ENCODE measurements around the gene CLCN2.
A peak's percentile ranks its signal among the peaks of the same experiment; 100 is the strongest.
"Not testable (repeated sequence)": the region's sequence is repeated elsewhere in the genome, so short reads cannot be mapped to it uniquely, and the experiment has no call there.

Gene CLCN2

DNA sequence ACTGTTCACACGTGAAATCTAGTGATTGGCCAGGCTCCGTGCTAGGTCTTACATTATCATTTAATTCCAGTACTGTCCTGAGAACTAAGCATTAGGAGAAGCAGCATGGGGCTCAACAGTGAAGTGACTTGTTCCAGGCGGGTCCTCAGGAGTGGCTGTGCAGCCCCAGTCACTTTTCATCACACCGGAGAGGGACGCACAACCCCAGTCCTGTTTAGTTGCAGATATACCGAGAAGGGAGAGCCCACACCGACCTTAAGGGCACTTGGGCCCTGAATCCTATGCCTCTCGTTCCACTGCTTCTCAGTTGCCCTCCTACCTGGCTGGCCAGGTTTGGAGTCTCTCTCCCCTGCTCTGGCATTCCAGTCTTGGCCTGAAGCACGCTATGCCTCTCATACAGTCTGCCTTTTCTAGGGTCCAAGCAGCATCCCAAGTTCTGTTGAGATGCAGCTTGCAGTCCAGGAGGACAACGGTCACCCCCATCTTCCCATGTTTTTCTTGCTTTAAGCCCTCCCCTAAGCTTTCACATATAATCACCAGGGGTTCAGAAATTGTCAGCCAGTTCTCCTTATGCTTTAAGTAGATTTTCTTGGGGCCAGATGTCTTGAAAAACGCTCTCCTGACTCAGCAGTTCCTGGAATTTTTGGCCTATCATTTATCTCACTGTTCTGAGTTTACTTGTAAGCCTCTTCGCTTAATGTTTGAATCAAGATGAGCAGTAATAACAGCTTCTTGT is 13.9 kb downstream of the CLCN2 start:
- TF ChIP-seq, protein P1, sequence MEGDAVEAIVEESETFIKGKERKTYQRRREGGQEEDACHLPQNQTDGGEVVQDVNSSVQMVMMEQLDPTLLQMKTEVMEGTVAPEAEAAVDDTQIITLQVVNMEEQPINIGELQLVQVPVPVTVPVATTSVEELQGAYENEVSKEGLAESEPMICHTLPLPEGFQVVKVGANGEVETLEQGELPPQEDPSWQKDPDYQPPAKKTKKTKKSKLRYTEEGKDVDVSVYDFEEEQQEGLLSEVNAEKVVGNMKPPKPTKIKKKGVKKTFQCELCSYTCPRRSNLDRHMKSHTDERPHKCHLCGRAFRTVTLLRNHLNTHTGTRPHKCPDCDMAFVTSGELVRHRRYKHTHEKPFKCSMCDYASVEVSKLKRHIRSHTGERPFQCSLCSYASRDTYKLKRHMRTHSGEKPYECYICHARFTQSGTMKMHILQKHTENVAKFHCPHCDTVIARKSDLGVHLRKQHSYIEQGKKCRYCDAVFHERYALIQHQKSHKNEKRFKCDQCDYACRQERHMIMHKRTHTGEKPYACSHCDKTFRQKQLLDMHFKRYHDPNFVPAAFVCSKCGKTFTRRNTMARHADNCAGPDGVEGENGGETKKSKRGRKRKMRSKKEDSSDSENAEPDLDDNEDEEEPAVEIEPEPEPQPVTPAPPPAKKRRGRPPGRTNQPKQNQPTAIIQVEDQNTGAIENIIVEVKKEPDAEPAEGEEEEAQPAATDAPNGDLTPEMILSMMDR (IDR thresholded peaks at IDR 0.05; ENCODE audit: low read depth, low read length): no peak

DNA sequence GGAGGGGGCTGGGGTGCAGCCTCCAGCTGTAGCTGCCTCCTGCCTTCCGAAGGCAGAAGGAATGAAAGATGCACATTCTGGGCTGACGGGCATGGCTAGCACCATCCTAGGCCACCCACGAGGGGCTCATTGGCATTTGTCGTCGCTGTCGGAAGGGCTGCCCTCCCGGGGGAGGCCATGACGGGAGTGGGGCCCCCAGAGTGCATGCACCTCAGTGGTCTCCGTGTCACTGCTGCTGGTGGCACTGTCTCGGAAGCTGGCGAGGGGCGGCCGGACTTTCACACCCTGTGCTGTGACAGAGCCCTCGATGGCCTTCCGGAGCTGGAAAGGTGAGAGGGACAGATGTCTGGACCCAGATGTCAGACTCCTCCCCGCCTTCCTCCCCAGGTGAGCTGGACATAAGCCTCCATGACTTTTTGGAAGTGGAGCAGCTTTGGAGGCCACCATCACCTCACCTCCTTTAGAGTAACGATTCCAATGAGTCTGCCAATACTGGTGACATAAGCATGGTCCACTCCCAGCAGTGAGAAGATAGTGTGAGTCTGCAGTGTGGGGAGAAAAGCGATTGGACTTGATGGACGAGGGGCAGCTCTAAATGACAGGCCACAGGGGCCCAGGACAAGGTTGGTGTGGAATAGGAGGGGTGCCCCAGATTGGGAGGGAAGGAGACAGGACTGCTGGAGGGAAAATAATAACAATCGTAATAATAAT is 14.8 kb downstream of the CLCN2 start:
- no peak for DNase-seq (ENCODE audit: extremely low read depth, low read depth)
- TF ChIP-seq, protein P1 (IDR thresholded peaks at IDR 0.05; ENCODE audit: low read depth, low read length): no peak

More for the DNA sequence above, 13.9 kb downstream of the CLCN2 start:
- DNase-seq (ENCODE audit: extremely low read depth, low read depth): no peak

- DNase-seq (ENCODE audit: extremely low read depth, low read depth): no peak
- TF ChIP-seq, protein P1 (IDR thresholded peaks at IDR 0.05; ENCODE audit: low read depth, low read length): peak; percentile 51
Observed at GRCh38 chr3:184345317-184346144, 15.9 kb downstream of the CLCN2 start.

DNA sequence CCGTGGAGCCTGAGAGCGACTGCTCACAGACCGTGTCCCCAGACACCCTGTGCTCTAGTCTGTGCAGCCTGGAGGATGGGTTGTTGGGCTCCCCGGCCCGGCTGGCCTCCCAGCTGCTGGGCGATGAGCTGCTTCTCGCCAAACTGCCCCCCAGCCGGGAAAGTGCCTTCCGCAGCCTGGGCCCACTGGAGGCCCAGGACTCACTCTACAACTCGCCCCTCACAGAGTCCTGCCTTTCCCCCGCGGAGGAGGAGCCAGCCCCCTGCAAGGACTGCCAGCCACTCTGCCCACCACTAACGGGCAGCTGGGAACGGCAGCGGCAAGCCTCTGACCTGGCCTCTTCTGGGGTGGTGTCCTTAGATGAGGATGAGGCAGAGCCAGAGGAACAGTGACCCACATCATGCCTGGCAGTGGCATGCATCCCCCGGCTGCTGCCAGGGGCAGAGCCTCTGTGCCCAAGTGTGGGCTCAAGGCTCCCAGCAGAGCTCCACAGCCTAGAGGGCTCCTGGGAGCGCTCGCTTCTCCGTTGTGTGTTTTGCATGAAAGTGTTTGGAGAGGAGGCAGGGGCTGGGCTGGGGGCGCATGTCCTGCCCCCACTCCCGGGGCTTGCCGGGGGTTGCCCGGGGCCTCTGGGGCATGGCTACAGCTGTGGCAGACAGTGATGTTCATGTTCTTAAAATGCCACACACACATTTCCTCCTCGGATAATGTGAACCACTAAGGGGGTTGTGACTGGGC is 16.7 kb downstream of the CLCN2 start:
- DNase-seq (ENCODE audit: extremely low read depth, low read depth): no peak

DNA sequence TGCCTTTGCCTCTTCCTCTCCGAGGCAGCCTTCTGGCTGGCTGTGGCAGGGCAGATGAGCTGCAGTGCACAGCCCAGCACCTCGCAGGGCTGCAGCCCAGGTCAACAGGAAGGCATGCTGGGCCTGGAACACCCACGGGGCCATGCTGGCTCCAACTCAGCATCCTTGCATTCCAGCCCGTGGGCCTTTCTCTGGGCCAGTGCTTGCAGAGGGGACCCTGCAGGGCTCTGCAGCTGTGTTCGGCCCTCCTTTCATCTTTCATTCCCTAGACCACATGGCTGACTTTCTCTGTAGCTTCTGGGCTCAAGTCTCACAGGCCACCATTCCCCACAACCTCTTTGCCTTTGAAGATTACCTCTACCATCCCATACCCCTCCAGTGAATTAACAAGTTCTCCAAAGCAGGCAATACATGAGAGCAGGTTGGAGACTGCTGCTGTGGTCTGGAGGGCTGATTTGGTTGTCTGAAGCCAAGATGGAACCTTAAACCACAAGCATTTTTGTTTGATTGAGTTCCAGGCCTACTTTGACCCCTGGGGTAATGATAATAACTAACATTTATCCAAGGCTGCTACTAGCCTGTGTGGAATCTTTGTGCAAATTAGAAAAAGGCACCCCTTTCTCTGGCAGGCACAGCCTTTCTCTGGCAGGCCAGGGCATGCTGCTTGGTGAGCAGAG is 18.1 kb downstream of the CLCN2 start:
- TF ChIP-seq, protein P1 (IDR thresholded peaks at IDR 0.05; ENCODE audit: low read depth, low read length): no peak
- DNase-seq (ENCODE audit: extremely low read depth, low read depth): no peak

More for the DNA sequence above, 16.7 kb downstream of the CLCN2 start:
- TF ChIP-seq, protein P1 (IDR thresholded peaks at IDR 0.05; ENCODE audit: low read depth, low read length): no peak

- no peak for DNase-seq (ENCODE audit: extremely low read depth, low read depth)
- TF ChIP-seq, protein P1 (IDR thresholded peaks at IDR 0.05; ENCODE audit: low read depth, low read length): no peak
Observed at GRCh38 chr3:184341925-184342324, 19.5 kb downstream of the CLCN2 start.

DNA sequence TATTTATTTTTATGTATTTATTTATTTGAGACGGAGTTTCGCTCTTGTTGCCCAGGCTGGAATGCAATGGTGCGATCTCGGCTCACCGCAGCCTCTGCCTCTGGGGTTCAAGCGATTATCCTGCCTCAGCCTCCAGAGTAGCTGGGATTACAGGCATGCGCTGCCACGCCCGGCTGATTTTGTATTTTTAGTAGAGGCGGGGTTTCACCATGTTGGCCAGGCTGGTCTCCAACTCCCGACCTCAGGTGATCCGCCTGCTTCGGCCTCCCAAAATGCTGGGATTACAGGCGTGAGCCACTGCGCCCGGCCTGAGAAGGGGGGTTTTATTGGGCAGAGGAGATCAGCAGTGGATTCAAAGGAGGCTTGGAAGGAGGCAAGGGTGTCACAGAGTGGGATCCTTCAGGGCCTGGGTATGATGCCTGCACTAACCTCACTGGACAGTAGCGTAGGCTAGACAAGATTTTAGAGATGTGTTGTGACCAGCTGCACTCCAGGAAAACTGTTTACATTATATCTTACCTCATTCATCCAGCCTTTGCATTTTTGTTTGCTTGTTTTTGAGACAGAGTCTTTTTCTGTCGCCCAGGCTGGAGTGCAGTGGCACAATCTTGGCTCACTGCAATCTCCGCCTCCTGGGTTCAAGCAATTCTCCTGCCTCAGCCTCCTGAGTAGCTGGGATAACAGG is 21.8 kb downstream of the CLCN2 start:
- DNase-seq (ENCODE audit: extremely low read depth, low read depth): not testable (repeated sequence)

All from AG09319 (cell line).